Keratinocyte (primary cell): ENCODE data around the gene DTNB. TPM values are rescaled to one million over a fixed set of nuclear protein-coding genes. Genes with fewer than 3 reads are reported as not detected.

Experiments
- DNase-seq: peaks from one replicate; pipeline ENCODE4 v3.0.0-alpha.2; 2011; ENCODE audit warnings: low read depth, missing footprints, low spot score
- FAIRE-seq: peaks from 2 replicates; lab custom pipeline; 2011; peaks lifted over from hg19 to GRCh38; lab: Jason Lieb, UNC
- H2AFZ ChIP-seq: 2 replicates; pipeline ENCODE4 v1.6.0; 2012; ENCODE audit warnings: low read length, control low read depth, inconsistent platforms; ENCODE audit not compliant: control insufficient read depth
- H3K27ac ChIP-seq: 2 replicates; pipeline ENCODE4 v1.5.1; 2011; ENCODE audit warnings: low read length; ENCODE audit not compliant: control insufficient read depth, insufficient read depth
- H3K27me3 ChIP-seq: 3 replicates; pipeline ENCODE4 v1.6.0; 2011; ENCODE audit warnings: low read length; ENCODE audit not compliant: control insufficient read depth, insufficient read depth; ENCODE audit errors: extremely low read depth
- H3K36me3 ChIP-seq, 2 experiments: 2 replicates in 1 of 2; 3 replicates in 1 of 2; pipeline ENCODE4 v1.5.1; 2011; ENCODE audit warnings: low read length in 2 of 2, mild to moderate bottlenecking in 1 of 2; ENCODE audit not compliant: control insufficient read depth in 2 of 2, insufficient read depth in 2 of 2; ENCODE audit errors: extremely low read depth in 1 of 2
- H3K4me1 ChIP-seq: 3 replicates; pipeline ENCODE4 v1.5.1; 2011; ENCODE audit warnings: low read length; ENCODE audit not compliant: control insufficient read depth, insufficient read depth; ENCODE audit errors: extremely low read depth
- H3K4me2 ChIP-seq: 3 replicates; pipeline ENCODE4 v1.6.0; 2011; ENCODE audit warnings: low read depth, low read length; ENCODE audit not compliant: control insufficient read depth, insufficient read depth; ENCODE audit errors: extremely low read depth
- H3K4me3 ChIP-seq, 3 experiments: fragments of 200-600 bp in 1 of 3; sonication (generic) in 1 of 3; 2 replicates in 2 of 3; 3 replicates in 1 of 3; pipeline ENCODE4 v1.5.1; 2011 to 2016; ENCODE audit warnings: low read length in 3 of 3, mild to moderate bottlenecking in 3 of 3, control low read depth in 2 of 3, inconsistent platforms in 1 of 3, low read depth in 1 of 3, mixed read lengths in 1 of 3, mixed run types in 1 of 3, moderate library complexity in 1 of 3; ENCODE audit not compliant: control insufficient read depth in 2 of 3, insufficient read depth in 2 of 3; ENCODE audit errors: extremely low read depth in 1 of 3
- H3K79me2 ChIP-seq: 2 replicates; pipeline ENCODE4 v1.6.0; 2012; ENCODE audit warnings: low read length; ENCODE audit not compliant: control insufficient read depth, insufficient read depth
- H3K9ac ChIP-seq: 3 replicates; pipeline ENCODE4 v1.6.0; 2011; ENCODE audit warnings: low read length; ENCODE audit not compliant: control insufficient read depth, insufficient read depth; ENCODE audit errors: extremely low read depth
- H3K9me1 ChIP-seq: 3 replicates; pipeline ENCODE4 v1.6.0; 2011; ENCODE audit warnings: low read length; ENCODE audit not compliant: control insufficient read depth, insufficient read depth; ENCODE audit errors: extremely low read depth
- H3K9me3 ChIP-seq: 2 replicates; pipeline ENCODE4 v1.5.1; 2012; ENCODE audit warnings: low read depth, low read length; ENCODE audit not compliant: control insufficient read depth
- H4K20me1 ChIP-seq: 3 replicates; pipeline ENCODE4 v1.6.0; 2011; ENCODE audit warnings: low read length; ENCODE audit not compliant: control insufficient read depth, insufficient read depth; ENCODE audit errors: extremely low read depth
- CTCF ChIP-seq, 3 experiments: IDR thresholded peaks in 1 of 3; conservative IDR thresholded peaks in 1 of 3; optimal IDR thresholded peaks in 1 of 3; 2 replicates in 2 of 3; 3 replicates in 1 of 3; pipeline versions ENCODE3 to v1.5.1; 2011; ENCODE audit warnings: low read length in 3 of 3, mild to moderate bottlenecking in 3 of 3, moderate library complexity in 2 of 3, control low read depth in 1 of 3, inconsistent platforms in 1 of 3; ENCODE audit not compliant: insufficient read depth in 2 of 3; ENCODE audit errors: extremely low read depth in 1 of 3
- EZH2 ChIP-seq: IDR thresholded peaks from one replicate; pipeline ENCODE4 v1.6.1; 2012; ENCODE audit warnings: inconsistent platforms, mild to moderate bottlenecking, low read length, moderate library complexity
- dilution Hi-C: fragments of 300-500 bp; cut with MboI; formaldehyde crosslinking; loops from one replicate; pipeline ENCODE4 v1.7.0; 2020; ENCODE audit warnings: low sequenced_read_pairs; ENCODE audit not compliant: extremely low pct_ligation_motif_present
- polyA plus RNA-seq, 5 experiments: library from polyadenylated mRNA; depleted of rRNA in 3 of 5; stranded (reverse) in 3 of 5; stranded (forward) in 1 of 5; unstranded in 1 of 5; fragments of >200 nt; gene quantifications; 1 replicate in 1 of 5; 2 replicates in 3 of 5; 3 replicates in 1 of 5; pipeline versions ENCODE4 v1.2.1 to v1.2.3, GENCODE V29; 2011 to 2012; ENCODE audit warnings: missing spikeins in 2 of 5, low read depth in 1 of 5, low replicate concordance in 1 of 5

Gene DTNB
- polyA plus RNA-seq, 1 donor (not counting 4 experiments of a cell fraction or from before 2014, with no cell fraction given), result 31.5 TPM

DNA sequence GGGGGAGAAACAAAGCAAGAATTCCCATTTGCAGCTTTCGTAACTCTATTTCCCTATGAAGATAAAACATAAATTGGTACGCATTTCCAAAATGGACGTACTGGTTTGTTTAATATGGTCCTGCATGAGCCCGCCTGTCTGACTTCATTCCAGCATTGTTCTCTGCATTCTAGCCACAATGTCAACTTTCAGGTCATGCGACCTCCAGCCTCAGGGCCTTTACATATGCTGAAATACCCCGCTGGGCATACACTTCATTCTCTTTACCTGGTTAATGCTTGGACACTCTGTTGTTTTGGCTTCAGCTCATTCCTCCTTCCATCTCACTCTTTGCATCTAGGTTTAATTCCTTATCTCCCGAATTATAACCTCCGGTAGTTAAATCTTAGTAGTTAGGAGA, 227.9 kb downstream of the DTNB start:
- H2AFZ ChIP-seq, result no peak overlapping the region
- no peak for TF ChIP-seq CTCF (optimal IDR thresholded peaks at IDR 0.05 in 1 of 3, IDR thresholded peaks at IDR 0.05 in 1 of 3, conservative IDR thresholded peaks at IDR 0.05 in 1 of 3; ENCODE audit: extremely low read depth in 1 of 3, insufficient read depth in 2 of 3, low read length in 3 of 3)
- TF ChIP-seq EZH2, result no peak
- H3K36me3 ChIP-seq, result peaks cover 0 to 4% of the 10 kb centered on the region in 2 experiments
- H3K9ac ChIP-seq, result no peak overlapping the region
- no peaks in the 10 kb centered on the region for H4K20me1 ChIP-seq
- H3K9me3 ChIP-seq, result no peaks in the 10 kb centered on the region
- no peak overlapping the region for H3K4me2 ChIP-seq
- FAIRE-seq (no peak), DNase-seq (no peak)
- H3K4me3 ChIP-seq, result no peak overlapping the region
- dilution Hi-C loops, result no loop called here
- H3K27me3 ChIP-seq, result no peaks in the 10 kb centered on the region
- no peaks in the 10 kb centered on the region for H3K9me1 ChIP-seq
- no peaks in the 10 kb centered on the region for H3K4me1 ChIP-seq
- H3K79me2 ChIP-seq, result no peaks in the 10 kb centered on the region
- no peak overlapping the region for H3K27ac ChIP-seq

DNA sequence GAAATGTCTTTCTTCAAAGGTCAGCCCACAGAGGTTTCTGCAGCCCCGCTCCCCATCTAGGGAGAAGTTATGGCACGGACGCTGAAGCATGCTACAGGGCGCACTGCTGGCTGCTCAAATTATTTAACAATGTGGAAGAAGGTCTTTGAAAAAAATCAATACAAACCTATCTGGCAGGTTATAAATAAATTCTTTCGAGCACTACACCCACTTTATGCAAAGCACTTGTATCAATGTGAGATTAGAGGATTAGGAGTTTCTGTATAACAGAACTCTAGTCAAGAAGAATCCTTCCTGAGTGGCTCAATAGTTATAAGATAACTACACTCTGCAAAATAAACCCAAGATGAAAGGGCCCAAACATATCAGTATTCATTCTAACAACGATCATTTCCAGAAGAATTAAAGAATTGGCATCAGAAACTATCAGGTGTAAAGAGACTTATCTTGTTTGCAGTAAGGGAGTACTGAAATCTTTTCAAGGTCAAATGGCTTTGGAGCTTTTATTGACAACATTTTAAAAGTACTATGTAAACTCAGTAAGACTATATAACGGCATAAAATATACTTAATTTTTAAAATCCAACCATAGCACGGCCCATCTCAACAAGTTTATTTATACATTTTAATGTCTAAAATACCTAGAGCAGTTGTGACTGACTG, 228.6 kb downstream of the DTNB start:
- no peaks in the 10 kb centered on the region for H3K4me1 ChIP-seq
- no peaks in the 10 kb centered on the region for H3K27me3 ChIP-seq
- dilution Hi-C loops, result no loop called here
- no peak overlapping the region for H3K9ac ChIP-seq
- H3K4me3 ChIP-seq, result no peak overlapping the region
- TF ChIP-seq CTCF (optimal IDR thresholded peaks at IDR 0.05 in 1 of 3, IDR thresholded peaks at IDR 0.05 in 1 of 3, conservative IDR thresholded peaks at IDR 0.05 in 1 of 3; ENCODE audit: extremely low read depth in 1 of 3, insufficient read depth in 2 of 3, low read length in 3 of 3) (no peak), EZH2 (no peak)
- H4K20me1 ChIP-seq, result no peaks in the 10 kb centered on the region
- no peaks in the 10 kb centered on the region for H3K9me3 ChIP-seq
- H3K4me2 ChIP-seq, result no peak overlapping the region
- H3K9me1 ChIP-seq, result no peaks in the 10 kb centered on the region
- no peaks in the 10 kb centered on the region for H3K79me2 ChIP-seq
- DNase-seq (no peak), FAIRE-seq (no peak)
- H3K27ac ChIP-seq, result no peak overlapping the region
- H3K36me3 ChIP-seq, result peaks cover 0 to 4% of the 10 kb centered on the region in 2 experiments
- H2AFZ ChIP-seq, result no peak overlapping the region
